Lower leg skin (tissue), 4 donors: Measurements from ENCODE around the gene IFFO2. TPM values are rescaled to one million over a fixed set of nuclear protein-coding genes. Genes with fewer than 3 reads are reported as not detected.

Experiments used
- DNase-seq, 2 donors: peaks; one replicate each; pipeline ENCODE4 v3.0.0-alpha.2; 2019; ENCODE audit warnings: low spot score in 2 of 2
- H3K4me3 ChIP-seq: fragments of 200-600 bp; sonication (generic); 2 replicates; pipeline ENCODE4 v1.5.1; 2017; ENCODE audit warnings: mild to moderate bottlenecking, low read depth; ENCODE audit not compliant: poor library complexity, severe bottlenecking
- CTCF ChIP-seq, 3 donors: fragments of 450-650 bp; IDR thresholded peaks; one replicate each; pipeline ENCODE4 v1.5.1; 2016; ENCODE audit warnings: antibody characterized with exemption in 3 of 3, mild to moderate bottlenecking in 3 of 3, moderate library complexity in 2 of 3
- POLR2A ChIP-seq, 2 donors: fragments of 450-650 bp; IDR thresholded peaks; one replicate each; pipeline ENCODE4 v1.6.1; 2016 to 2017; ENCODE audit warnings: antibody characterized with exemption in 2 of 2, mild to moderate bottlenecking in 1 of 2, moderate library complexity in 1 of 2
- WGBS, 2 donors: methylation state at CpG; one replicate each; pipeline ENCODE4 v1.1.5; 2018; 5-methylcytosine and 5-hydroxymethylcytosine counted together
- intact Hi-C: fragments of 100-400 bp; cut with DNase I; formaldehyde crosslinking; loops from one replicate; pipeline ENCODE4 v1.15.0; 2023; ENCODE audit warnings: low total_unique reads
- total RNA-seq, 4 donors: library from RNA; depleted of rRNA; stranded (reverse); fragments of >200 nt; gene quantifications; one replicate each; pipeline ENCODE4 v1.1.0, GENCODE V29; 2016

Gene IFFO2
- total RNA-seq, 4 donors from 2014 or later, result 317 to 562 (median 451) TPM

GRCh38 chr1:18922848-18923755, 33.4 kb downstream of the IFFO2 start:
- H3K4me3 ChIP-seq, result no peak overlapping the region
- TF ChIP-seq CTCF (IDR thresholded peaks at IDR 0.05) (no peak), POLR2A (IDR thresholded peaks at IDR 0.05) (no peak)
- no peak for DNase-seq
- intact Hi-C loops, result no loop called here
- 42 to 53% methylated on average over 17 to 18 of the region's 18 CpGs for WGBS, 2 donors

- H3K4me3 ChIP-seq, result no peak overlapping the region
- peak; percentile 75 to 95 for DNase-seq
- WGBS, 2 donors, result 11 to 19% methylated on average over 8 of the region's 8 CpGs
- intact Hi-C loops, result no loop called here
- TF ChIP-seq POLR2A (IDR thresholded peaks at IDR 0.05) (no peak), CTCF (IDR thresholded peaks at IDR 0.05) (no peak)
These were observed 34.2 kb downstream of the IFFO2 start for GRCh38 chr1:18922319-18922726.

- WGBS, 2 donors, result 50 to 51% methylated on average over 17 of the region's 17 CpGs
- TF ChIP-seq POLR2A (IDR thresholded peaks at IDR 0.05), result no peak
- no peak for TF ChIP-seq CTCF (IDR thresholded peaks at IDR 0.05)
- intact Hi-C loops, result no loop called here
- no peak for DNase-seq
- no peak overlapping the region for H3K4me3 ChIP-seq
These were observed 34.8 kb downstream of the IFFO2 start for GRCh38 chr1:18921516-18922251.

GRCh38 chr1:18920931-18921330, 35.5 kb downstream of the IFFO2 start:
- no peak for DNase-seq
- TF ChIP-seq CTCF (IDR thresholded peaks at IDR 0.05) (no peak), POLR2A (IDR thresholded peaks at IDR 0.05) (no peak)
- 84 to 89% methylated on average over 7 of the region's 7 CpGs for WGBS, 2 donors
- H3K4me3 ChIP-seq, result no peak overlapping the region
- intact Hi-C loops, result no loop called here

GRCh38 chr1:18919956-18920355, 36.5 kb downstream of the IFFO2 start:
- WGBS, 2 donors, result 77 to 84% methylated on average over 12 of the region's 12 CpGs
- no peak for DNase-seq
- intact Hi-C loops, result no loop called here
- no peak overlapping the region for H3K4me3 ChIP-seq
- TF ChIP-seq CTCF (IDR thresholded peaks at IDR 0.05) (no peak), POLR2A (IDR thresholded peaks at IDR 0.05) (no peak)
